Daoy (cell line): Measurements from ENCODE around the gene SLC27A5. TPM values are rescaled to one million over a fixed set of nuclear protein-coding genes. Genes with fewer than 3 reads are reported as not detected.
"Not testable (repeated sequence)": the region's sequence is repeated elsewhere in the genome, so short reads cannot be mapped to it uniquely, and the experiment has no call there.

Experiments used
- DNase-seq: peaks from one replicate; pipeline ENCODE4 v3.0.0-alpha.2; 2015; ENCODE audit warnings: low read depth
- total RNA-seq: library from RNA; depleted of rRNA; stranded (reverse); fragments of >200 nt; shearing (Covaris generic); gene quantifications from 2 replicates; pipeline ENCODE4 v1.2.3, GENCODE V29; 2014

Gene SLC27A5
- total RNA-seq, 1 experiment from 2014 or later, result 1.6 TPM

DNA sequence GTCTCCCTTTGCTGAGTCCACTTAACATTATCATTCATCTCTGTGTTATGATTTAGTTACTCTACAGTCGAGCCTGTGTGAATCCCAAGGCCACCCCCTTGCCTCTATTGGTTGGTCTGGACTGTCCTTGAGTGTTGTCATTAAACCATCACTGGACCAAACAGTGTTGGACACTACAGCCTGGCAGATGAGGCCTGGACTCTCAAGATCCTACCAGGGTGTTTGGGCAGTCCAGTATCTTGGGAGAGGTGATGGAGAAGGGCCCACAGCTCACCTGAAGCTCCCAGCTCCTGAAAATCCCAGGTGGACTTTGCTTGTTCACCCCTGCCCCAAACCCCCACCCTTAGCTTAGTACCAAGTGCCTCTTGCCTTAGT is 39.3 kb upstream of the SLC27A5 start:
- no peak for DNase-seq

DNA sequence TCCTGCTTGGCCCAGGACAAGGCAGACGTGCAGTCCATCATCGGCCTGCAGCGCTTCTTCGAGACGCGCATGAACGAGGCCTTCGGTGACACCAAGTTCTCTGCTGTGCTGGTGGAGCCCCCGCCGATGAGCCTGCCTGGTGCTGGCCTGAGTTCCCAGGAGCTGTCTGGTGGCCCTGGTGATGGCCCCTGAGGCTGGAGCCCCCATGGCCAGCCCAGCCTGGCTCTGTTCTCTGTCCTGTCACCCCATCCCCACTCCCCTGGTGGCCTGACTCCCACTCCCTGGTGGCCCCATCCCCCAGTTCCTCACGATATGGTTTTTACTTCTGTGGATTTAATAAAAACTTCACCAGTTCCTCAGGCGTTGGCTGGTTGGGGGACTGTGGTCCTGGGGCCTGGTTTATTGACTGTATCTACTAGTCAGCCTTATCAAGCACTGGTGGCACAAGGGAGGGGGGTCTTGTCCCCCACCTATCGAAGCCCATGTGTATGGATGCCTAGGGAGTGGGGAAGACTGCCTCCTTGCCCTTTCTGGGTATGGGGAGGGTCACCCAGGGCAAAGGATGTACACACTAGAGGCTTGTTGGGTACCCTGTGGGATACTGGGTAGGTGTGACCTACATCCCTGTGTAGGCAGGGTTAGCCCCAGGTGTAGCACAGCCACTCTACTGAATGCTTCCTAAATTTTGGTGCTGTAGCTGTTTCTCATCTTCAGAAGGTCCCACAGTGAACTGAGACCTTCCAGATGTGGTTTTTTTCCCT is 38.8 kb upstream of the SLC27A5 start:
- no peak for DNase-seq

DNA sequence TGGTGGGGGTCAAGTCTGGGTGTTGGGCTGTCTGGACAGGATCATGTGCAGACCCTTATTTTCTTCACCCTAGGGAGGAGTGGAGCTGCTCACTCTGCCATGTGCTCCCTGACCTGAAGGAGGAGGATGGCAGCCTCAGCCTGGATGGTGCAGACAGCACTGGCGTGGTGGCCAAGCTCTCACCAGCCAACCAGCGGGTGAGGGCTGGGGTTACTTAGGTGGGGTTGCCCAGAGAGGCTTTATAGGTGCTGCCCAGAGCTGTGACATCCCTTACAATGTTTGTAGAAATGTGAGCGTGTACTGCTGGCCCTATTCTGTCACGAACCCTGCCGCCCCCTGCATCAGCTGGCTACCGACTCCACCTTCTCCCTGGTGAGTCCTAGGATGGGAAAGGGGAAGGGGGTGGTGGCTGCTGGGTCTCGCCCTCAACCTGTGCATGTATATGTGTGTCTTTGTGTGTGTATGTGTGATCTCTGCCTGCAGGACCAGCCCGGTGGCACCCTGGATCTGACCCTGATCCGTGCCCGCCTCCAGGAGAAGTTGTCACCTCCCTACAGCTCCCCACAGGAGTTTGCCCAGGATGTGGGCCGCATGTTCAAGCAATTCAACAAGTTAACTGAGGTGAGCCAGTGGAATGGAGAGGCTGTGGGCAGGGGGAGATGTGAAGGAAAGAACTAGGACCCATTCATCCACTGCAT is 38.0 kb upstream of the SLC27A5 start:
- DNase-seq, result no peak

DNA sequence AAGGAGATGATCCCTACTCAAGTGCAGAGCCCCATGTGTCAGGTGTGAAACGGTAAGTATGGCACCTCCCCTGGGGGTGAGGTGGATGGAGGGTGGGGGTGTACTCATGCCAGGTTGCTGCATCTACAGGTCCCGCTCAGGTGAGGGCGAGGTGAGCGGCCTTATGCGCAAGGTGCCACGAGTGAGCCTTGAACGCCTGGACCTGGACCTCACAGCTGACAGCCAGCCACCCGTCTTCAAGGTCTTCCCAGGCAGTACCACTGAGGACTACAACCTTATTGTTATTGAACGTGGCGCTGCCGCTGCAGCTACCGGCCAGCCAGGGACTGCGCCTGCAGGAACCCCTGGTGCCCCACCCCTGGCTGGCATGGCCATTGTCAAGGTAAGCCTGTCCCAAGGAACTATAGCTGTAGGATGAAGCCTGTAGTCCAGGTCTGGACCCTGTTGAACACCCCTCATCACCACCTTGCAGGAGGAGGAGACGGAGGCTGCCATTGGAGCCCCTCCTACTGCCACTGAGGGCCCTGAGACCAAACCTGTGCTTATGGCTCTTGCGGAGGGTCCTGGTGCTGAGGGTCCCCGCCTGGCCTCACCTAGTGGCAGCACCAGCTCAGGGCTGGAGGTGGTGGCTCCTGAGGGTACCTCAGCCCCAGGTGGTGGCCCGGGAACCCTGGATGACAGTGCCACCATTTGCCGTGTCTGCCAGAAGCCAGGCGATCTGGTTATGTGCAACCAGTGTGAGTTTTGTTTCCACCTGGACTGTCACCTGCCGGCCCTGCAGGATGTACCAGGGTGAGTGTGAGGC is 37.3 kb upstream of the SLC27A5 start:
- no peak for DNase-seq

DNA sequence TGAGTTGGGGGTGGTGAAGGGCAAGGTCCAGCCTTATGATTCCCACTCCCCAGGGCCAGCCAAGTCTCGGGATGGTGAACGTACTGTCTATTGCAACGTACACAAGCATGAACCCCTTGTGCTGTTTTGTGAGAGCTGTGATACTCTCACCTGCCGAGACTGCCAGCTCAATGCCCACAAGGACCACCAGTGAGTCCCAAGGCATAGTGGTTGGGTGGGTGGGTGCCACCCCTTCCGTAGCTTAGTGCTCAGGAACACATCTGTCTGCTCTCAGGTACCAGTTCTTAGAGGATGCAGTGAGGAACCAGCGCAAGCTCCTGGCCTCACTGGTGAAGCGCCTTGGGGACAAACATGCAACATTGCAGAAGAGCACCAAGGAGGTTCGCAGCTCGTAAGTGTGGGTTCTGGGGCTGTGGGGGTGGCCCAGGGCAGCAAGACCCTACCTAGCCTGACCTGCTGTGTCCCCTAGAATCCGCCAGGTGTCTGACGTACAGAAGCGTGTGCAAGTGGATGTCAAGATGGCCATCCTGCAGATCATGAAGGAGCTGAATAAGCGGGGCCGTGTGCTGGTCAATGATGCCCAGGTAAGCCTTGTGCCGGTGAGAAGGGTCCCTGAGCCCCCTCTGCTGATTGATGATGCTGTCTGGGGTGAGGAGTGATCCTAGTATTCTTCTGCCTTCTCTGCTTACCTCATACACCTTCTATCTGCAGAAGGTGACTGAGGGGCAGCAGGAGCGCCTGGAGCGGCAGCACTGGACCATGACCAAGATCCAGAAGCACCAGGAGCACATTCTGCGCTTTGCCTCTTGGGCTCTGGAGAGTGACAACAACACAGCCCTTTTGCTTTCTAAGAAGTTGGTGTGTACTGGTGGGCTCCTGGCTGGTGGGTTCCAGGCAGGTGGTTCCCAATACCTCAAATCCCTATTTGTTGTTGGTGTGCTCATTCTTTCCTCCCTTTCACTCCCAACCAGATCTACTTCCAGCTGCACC is 35.8 kb upstream of the SLC27A5 start:
- no peak for DNase-seq

DNA sequence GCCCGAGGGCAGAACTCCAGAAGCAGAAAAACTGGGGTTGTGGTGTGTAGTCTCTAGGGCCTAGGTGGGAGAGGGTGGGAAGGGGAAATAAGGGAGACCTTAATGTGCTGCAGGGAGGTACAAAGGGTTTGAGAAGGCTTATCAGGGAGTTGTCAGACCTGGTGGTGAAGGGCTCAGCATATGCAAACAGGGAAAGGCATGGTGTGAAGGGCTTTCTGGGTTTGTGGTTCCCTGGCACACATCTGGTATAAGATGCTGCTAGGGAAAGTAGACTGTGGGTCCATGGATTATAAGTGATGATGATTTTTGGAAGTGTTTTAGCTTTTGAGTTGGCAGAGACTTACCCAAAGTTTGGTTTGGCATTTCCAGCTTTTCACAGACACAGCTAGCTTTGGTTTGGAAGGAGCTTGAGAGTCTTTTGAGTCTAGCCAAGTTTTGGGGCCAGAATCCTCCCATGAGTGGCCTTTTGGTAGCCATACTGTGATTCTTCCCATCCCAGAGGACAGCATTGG is 34.3 kb upstream of the SLC27A5 start:
- no peak for DNase-seq

DNA sequence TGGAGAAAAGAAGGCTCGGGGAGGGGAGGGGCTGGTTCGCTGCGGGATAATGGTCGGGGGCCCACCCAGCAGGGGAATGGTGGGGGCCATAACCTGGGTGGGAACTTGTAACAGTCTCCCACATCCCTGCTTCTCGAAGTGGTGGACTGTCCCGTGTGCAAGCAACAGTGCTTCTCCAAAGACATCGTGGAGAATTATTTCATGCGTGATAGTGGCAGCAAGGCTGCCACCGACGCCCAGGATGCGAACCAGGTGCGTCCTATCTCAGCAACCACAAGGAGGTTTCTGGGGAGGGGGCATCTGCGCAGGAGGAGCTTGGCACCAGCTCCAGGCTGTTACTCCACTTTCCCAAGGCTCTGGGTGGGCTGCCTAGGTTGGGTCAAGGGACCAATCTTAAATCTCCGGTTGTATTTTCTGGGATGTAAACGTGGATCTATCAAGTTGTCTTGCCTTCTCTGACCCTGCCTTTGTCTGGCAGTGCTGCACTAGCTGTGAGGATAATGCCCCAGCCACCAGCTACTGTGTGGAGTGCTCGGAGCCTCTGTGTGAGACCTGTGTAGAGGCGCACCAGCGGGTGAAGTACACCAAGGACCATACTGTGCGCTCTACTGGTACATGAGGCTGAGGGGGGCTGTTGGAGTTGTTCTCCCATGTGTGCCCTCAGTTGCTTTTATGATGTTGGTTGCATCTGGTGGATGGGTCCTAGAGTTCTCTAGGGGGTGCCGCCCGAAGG is 33.7 kb upstream of the SLC27A5 start:
- DNase-seq, result no peak

DNA sequence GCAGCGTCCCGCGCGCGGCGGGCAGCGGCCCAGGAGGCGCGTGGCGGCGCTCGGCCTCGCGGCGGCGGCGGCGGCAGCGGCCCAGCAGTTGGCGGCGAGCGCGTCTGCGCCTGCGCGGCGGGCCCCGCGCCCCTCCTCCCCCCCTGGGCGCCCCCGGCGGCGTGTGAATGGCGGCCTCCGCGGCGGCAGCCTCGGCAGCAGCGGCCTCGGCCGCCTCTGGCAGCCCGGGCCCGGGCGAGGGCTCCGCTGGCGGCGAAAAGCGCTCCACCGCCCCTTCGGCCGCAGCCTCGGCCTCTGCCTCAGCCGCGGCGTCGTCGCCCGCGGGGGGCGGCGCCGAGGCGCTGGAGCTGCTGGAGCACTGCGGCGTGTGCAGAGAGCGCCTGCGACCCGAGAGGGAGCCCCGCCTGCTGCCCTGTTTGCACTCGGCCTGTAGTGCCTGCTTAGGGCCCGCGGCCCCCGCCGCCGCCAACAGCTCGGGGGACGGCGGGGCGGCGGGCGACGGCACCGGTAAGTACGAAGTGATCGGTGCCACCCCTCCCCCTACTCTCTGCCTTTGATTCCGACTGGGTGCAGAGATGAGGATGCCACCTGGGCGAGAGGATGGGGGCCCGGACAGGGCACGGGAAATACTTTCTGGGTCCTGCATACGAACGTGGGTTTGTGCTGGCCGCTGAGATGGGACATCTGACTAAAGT is 32.9 kb upstream of the SLC27A5 start:
- peak; percentile 82 for DNase-seq

DNA sequence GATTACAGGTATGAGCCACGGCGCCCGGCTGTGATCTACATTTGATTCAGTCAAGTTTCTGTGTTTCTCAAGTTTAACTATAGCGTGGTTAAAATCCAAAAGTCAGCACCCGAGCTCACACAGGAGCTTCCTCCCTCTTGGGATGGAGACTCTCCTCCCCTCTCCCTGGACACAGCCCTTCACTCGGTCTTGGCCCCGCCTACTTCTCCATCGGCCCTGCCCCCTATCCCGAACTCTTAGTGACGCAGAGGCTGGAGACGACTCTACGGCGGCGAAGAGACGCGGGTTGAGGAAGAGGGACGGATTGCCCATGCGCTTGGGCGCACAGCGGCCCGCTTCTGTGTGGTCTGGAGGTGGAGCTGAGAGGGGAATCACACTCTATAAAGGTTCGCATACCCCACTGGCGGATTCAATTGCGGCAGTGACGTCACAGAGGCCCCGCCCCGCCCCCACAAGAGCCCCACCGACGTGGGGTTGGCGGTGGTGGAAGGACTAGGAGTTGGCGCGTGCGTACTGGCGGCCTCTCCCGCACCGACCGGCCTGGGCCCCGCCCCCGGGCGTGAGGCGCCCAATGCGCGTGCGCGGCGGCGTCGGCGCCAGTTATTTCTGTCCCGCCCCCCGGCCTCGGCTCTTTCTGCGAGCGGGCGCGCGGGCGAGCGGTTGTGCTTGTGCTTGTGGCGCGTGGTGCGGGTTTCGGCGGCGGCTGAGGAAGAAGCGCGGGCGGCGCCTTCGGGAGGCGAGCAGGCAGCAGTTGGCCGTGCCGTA is 32.2 kb upstream of the SLC27A5 start, which contains the start of gene TRIM28:
Gene TRIM28 (plus strand): TSS at position 239 of the 765 bp plus-strand sequence. CDS start 694 bp downstream, outside the sequence.
- peak; percentile 100 for DNase-seq

DNA sequence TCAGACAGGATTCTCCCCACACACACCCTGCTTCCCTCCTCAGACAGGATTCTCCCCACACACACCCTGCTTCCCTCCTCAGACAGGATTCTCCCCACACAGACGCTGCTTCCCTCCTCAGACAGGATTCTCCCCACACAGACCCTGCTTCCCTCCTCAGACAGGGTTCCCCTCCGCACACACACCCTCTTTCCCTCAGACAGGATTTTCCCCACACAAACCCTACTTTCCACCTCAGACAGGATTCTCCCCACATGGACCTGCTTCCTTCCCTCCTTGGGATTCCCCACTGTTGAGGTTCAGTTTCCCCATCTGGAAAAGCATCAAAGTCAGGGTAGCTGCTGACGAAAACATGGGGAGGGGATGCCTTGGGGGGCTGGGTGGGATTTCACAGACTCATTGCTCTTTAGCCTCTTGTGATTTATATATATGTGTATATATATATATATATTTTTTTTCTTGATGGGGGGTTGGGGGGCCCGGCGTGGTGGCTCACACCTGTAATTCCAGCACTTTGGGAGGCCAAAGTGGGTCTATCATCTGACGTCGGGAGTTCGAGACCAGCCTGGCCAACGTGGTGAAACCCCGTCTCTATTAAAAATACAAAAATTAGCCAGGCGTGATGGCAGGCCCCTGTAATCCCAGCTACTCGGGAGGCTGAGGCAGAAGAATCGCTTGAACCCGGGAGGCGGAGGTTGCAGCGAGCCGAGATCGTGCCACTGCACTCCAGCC is 31.0 kb upstream of the SLC27A5 start:
- DNase-seq, result not testable (repeated sequence)

DNA sequence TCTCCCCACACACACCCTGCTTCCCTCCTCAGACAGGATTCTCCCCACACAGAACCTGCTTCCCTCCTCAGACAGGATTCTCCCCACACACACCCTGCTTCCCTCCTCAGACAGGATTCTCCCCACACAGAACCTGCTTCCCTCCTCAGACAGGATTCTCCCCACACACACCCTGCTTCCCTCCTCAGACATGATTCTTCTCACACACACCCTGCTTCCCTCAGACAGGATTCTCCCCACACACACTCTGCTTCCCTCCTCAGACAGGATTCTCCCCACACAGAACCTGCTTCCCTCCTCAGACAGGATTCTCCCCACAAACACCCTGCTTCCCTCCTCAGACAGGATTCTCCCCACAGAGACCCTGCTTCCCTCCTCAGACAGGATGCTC is 27.4 kb upstream of the SLC27A5 start:
- not testable (repeated sequence) for DNase-seq

DNA sequence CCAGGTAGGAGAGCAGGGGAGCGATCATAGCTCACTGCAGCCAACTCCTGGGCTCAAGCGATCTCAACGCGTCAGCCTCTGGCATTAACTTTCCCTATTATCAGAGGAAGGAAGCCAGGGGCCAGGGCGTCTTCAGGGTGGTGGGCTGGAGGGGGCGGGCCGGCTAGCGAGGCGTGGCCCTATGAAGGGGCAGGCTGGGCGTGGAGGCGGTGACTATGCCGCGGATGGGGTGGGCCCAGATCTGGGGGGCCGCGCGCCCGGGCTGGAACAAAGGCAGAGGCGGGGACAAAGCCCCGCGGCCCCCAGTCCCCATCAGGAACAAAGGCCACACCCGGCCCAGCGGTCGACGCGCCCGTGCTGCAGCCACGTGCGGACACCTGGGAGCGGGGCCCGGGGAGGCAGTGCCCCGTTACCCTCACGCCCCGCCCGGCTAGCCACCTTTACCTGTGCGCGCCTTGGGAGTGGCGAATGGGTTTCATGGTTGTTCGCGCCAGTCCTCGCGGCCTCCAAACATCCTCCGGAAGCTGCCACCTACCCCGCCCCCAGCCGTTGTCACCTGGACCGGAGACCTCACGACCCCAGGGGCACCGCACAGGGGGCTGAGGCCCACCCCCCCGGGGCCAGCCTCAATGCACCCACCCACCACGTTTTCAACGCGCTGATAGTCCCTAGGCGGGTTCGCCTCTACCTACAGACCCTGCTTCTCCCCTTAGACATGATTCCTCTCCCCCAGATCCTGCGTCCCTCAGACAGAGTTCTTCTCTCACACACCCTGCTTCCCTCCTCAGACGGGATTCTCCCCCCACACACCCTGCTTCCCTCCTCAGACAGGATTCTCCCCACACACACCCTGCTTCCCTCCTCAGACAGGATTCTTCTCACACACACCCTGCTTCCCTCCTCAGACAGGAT is 26.7 kb upstream of the SLC27A5 start:
- DNase-seq, result peak; percentile 76

DNA sequence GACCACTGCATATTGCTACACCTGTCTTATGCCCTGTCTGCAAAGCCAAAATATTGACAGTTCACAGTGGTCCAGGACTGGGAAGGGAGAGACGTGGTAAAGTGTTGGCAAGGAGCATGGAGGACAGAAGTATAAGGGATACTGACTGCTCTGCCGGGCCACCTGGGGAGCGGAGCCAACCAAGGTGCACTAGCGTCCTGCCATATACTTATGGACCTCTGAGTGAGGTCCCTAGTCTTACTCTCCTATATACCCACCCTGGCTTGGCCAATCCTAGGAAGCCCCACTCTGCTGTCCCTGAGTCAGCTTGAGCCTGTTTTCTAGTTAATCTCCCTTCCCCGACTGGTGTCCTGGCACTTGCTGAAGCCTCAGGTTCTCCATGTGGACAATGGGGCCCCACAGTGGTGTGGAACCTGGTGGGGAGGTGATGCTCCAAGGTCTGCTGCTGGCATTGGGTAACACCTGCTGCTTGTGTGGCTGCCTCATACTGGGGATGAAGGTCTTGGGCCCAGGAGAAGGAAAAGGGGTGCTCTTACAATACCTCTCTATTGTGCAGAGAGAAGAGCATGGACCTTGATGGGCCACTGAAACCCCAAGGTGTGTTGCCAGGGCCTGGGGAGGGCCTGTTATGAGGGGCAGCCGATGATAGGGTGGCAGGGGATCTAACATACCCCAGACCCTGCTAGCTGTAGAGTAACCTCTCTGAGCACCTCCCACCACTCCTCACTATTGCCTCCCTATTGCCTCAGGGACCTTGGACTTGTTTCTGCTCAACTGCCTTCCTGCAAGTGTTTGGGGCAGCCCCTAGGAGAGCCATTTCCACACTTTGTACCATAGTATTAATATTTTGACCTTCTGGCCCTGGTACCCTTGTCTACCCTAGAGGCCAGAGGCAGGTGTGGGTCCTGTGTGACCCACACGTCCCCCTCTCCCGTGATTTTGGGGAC is 25.3 kb upstream of the SLC27A5 start:
- no peak for DNase-seq

DNA sequence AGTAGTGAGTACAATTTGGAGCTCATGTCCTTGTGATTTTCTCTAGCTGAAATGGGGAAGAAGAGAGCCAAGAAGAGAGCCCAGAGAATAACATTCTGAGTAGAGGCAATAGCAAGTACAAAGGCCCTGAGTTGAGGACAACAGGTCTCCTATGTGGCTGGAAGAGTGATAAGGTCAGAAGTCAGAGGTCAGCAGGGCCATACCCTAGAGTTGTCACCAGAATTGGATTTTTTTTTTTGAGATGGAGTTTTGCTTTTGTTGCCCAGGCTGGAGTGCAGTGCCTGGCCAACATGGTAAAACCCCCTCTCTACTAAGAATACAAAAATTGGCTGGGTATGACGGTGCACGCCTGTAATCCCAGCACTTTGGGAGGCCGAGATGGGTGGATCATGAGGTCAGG is 24.1 kb upstream of the SLC27A5 start:
- DNase-seq, result no peak

DNA sequence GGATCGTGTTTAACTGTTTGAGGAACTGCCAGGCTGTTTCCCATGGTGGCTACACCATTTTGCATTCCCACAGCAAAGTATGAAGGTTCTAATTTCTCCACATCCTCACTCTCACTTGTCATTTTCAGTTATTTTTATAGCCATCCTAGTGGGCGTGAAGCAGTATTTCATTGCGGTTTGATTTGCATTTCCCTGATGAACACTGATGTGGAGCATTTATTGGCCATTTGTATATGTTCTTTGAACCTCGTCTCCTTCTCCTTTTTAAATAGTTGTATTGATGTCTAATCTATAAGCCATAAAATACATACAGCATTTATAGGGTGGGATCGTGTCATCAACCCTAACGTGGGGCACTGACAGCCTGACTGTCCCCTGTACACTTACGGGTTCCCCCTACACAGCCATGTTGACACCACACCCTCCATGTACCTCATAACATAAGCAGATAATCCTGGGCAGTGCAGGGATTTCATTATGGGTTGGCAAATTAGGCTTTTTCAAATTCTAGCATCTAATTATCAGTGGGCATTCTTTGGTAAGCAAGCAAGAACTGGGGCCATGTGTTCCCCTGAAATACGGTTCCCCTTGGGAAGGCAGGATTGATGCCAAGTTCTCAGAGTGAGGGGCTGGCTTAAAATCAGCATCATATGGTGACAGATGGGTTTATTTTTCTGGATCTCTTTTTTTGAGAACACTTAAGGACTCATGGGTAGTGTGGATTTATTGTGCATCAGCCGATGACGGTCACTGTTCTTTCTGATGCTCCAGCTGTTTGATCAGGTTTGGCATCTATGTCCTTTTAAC is 19.4 kb upstream of the SLC27A5 start:
- no peak for DNase-seq
